ENCODE measurements around the gene KRTAP19-3. TPM values are rescaled to one million over a fixed set of nuclear protein-coding genes. Genes with fewer than 3 reads are reported as not detected.

Gene KRTAP19-3
- total RNA-seq, result not detected

DNA sequence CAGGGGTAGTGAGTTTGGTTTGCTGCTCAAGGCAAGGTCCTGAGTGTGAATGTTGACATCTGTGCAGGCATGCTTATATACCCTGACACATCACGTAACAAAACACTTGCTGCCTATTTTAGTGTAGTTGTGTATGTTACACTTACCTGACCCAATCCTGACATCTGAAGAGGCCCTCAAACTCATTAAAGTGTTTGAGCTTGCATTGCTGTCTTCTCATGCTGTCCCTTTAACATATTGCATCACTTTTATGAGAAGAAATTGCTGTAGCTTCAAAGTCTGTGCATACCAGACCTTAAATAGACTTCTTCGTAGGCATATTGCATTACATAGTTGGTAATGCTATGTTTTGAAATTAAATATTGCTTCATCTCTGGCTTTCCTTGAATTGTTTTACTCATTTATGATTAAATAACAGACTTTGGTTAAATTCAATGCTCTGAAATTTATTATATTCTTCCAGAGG lies at the start of gene KRTAP19-3:
Gene KRTAP19-3 (minus strand): TSS at position 51 of the 466 bp plus-strand sequence. CDS start 56 bp downstream, outside the sequence.

DNA sequence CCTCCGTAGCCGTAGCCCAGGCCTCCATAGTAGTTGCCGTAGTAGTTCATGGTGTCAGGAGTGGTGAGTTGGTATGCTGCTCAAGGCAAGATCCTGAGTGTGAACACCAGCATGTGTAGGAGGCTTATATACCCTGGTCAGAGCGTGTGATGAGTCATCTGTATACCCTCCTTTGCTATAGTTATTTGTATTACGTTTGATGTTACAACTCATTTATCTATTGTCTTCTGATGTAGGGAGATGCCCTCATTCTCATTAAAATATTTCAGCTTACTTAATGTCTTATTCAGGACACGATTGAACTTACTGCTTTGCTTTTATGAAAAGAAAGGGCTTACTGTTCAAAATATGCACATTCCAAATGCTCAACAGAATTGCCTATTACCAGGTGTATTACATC lies 10.2 kb upstream of the KRTAP19-3 start, which contains the start of gene KRTAP19-5:
Gene KRTAP19-5 (minus strand): TSS at position 101 of the 400 bp plus-strand sequence. CDS start 51 bp downstream, at position 50.

DNA sequence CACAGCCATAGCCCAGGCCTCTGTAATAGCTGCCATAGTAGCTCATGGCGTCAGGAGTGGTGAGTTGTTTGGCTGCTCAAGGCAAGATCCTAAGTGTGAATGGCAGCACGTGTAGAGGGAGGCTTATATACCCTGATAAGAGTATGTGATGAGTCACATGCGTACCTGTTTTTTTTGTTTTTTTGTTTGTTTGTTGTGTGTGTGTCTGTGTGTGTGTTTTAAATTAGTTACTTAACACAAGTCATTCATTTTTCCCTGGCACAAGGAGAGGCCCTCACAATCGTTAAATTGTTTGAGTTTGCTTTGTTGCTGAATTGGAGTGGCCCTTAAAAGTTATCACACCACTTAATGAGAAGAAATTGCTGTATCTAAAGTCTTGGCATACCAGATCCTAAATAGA lies 5.3 kb upstream of the KRTAP19-3 start, which contains the start of gene KRTAP19-4:
Gene KRTAP19-4 (minus strand): TSS at position 101 of the 400 bp plus-strand sequence. CDS start 55 bp downstream, at position 46.

DNA sequence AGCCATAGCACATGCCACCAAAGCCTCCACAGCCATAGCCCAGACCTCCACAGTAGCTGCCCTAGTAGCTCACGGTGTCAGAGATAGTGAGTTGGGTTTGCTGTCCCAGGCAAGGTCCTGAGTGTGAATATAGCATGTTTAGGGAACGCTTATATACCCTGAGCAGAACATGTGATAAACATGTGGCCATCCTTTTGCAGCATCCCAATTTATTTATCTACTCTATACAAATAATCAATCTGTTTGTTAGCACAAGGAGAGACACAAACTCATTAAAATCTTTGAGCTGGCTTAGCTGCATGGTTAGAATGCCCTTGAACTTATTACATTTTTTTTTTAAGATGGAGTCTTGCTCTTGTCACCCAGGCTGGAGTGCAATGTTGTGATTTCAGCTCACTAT lies 4.5 kb downstream of the KRTAP19-3 start, which contains the start of gene KRTAP19-2:
Gene KRTAP19-2 (minus strand): TSS at position 101 of the 400 bp plus-strand sequence. CDS start 88 bp downstream, at position 13.

DNA sequence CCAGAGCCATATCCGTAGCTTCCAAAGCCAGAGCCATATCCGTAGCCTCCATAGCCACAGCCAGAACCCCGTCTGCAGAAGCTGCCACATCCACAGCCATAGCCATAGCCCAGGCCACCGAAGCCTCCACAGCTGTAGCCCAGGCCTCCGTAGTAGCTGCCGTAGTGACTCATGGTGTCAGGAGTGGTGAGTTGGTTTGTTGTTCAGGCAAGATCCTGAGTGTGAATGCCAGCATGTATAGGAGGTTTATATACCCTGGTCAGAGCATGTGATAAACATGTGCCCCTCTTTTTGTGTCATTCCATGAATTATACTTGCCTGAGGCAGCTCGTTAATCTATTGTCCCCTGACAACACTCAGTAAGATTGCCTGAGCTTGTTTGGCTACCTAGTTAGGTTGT lies 11.7 kb downstream of the KRTAP19-3 start, which contains the start of gene KRTAP19-1:
Gene KRTAP19-1 (minus strand): TSS at position 223 of the 400 bp plus-strand sequence. CDS start 50 bp downstream, at position 173.

Other genes with a start within 250 kb of the KRTAP19-3 start
- gene KRTAP24-1, start 209.1 kb downstream of the KRTAP19-3 start, total RNA-seq, result not detected
- gene KRTAP25-1, start 202.5 kb downstream of the KRTAP19-3 start, total RNA-seq, result not detected
- gene KRTAP26-1, start 171.7 kb downstream of the KRTAP19-3 start, total RNA-seq, result not detected
- gene KRTAP27-1, start 154.3 kb downstream of the KRTAP19-3 start, total RNA-seq, result not detected
- not detected for gene KRTAP23-1, start 143.4 kb downstream of the KRTAP19-3 start, total RNA-seq
- not detected for gene KRTAP13-2, start 119.7 kb downstream of the KRTAP19-3 start, total RNA-seq
- gene KRTAP13-1, start 96.0 kb downstream of the KRTAP19-3 start, total RNA-seq, result not detected
- gene KRTAP13-3, start 66.1 kb downstream of the KRTAP19-3 start, total RNA-seq, result not detected
- gene KRTAP13-4, start 61.8 kb downstream of the KRTAP19-3 start, total RNA-seq, result not detected
- not detected for gene KRTAP15-1, start 51.7 kb downstream of the KRTAP19-3 start, total RNA-seq
- not detected for gene KRTAP19-1, start 11.6 kb downstream of the KRTAP19-3 start, total RNA-seq
- gene KRTAP19-2, start 4.6 kb downstream of the KRTAP19-3 start, total RNA-seq, result not detected
- not detected for gene KRTAP19-4, start 5.2 kb upstream of the KRTAP19-3 start, total RNA-seq
- gene KRTAP19-5, start 10.1 kb upstream of the KRTAP19-3 start, total RNA-seq, result not detected
- gene KRTAP19-6, start 49.9 kb upstream of the KRTAP19-3 start, total RNA-seq, result not detected
- gene KRTAP19-7, start 69.3 kb upstream of the KRTAP19-3 start, total RNA-seq, result not detected
- not detected for gene KRTAP22-2, start 98.4 kb upstream of the KRTAP19-3 start, total RNA-seq
- gene KRTAP6-3, start 100.4 kb upstream of the KRTAP19-3 start, total RNA-seq, result not detected
- not detected for gene KRTAP6-2, start 106.9 kb upstream of the KRTAP19-3 start, total RNA-seq
- not detected for gene KRTAP22-1, start 109.1 kb upstream of the KRTAP19-3 start, total RNA-seq
- gene KRTAP6-1, start 121.9 kb upstream of the KRTAP19-3 start, total RNA-seq, result not detected
- gene KRTAP20-1, start 124.4 kb upstream of the KRTAP19-3 start, total RNA-seq, result not detected
- not detected for gene KRTAP20-4, start 128.6 kb upstream of the KRTAP19-3 start, total RNA-seq
- not detected for gene KRTAP20-2, start 143.2 kb upstream of the KRTAP19-3 start, total RNA-seq
- gene KRTAP20-3, start 150.9 kb upstream of the KRTAP19-3 start, total RNA-seq, result not detected
- gene KRTAP21-3, start 226.8 kb upstream of the KRTAP19-3 start, total RNA-seq, result not detected

Data from activated naive CD4-positive, alpha-beta T cell treated with anti-CD3 and anti-CD28 coated beads, Interleukin-2, amount 10 ng/mL, durations not matched to agents 5 hours and 36 hours (primary cell).